Dedifferentiated amniotic fluid mesenchymal stem cell (primary cell): ENCODE data around the gene KIAA1671.
A peak's percentile ranks its signal among the peaks of the same experiment; 100 is the strongest.
"Not testable (repeated sequence)": the region's sequence is repeated elsewhere in the genome, so short reads cannot be mapped to it uniquely, and the experiment has no call there.

Source experiments
- DNase-seq: peaks from one replicate; pipeline ENCODE4 v3.0.0-alpha.2; 2016; ENCODE audit errors: extremely low spot score

Gene KIAA1671

GRCh38 chr22:24951942-24952836 lies at the start of gene KIAA1671:
Gene KIAA1671, plus strand, starts transcription at chr22:24952716. Its CDS starts 75,284 bp downstream, at chr22:25028000.
- DNase-seq = peak; percentile 27

GRCh38 chr22:24905909-24906308 lies 46.6 kb upstream of the KIAA1671 start:
- DNase-seq = no peak

GRCh38 chr22:24907101-24907500 lies 45.4 kb upstream of the KIAA1671 start:
- not testable (repeated sequence) for DNase-seq

GRCh38 chr22:24920029-24920428 lies 32.5 kb upstream of the KIAA1671 start:
- no peak for DNase-seq

- DNase-seq = no peak
These were observed 26.7 kb upstream of the KIAA1671 start for GRCh38 chr22:24925586-24926427.

- DNase-seq = no peak
These were observed 26.1 kb upstream of the KIAA1671 start for GRCh38 chr22:24926428-24926725.

GRCh38 chr22:24926849-24927579 lies 25.5 kb upstream of the KIAA1671 start:
- no peak for DNase-seq

- DNase-seq = no peak
These were observed 24.2 kb upstream of the KIAA1671 start for GRCh38 chr22:24928322-24928721.

- DNase-seq = no peak
These were observed 21.8 kb upstream of the KIAA1671 start for GRCh38 chr22:24930678-24931077.

- DNase-seq = no peak
These were observed 16.6 kb upstream of the KIAA1671 start for GRCh38 chr22:24935771-24936483.

GRCh38 chr22:24937114-24937513 lies 15.4 kb upstream of the KIAA1671 start:
- DNase-seq = no peak

- peak; percentile 38 for DNase-seq
These were observed 13.7 kb upstream of the KIAA1671 start for GRCh38 chr22:24938741-24939341.

- DNase-seq = no peak
These were observed 10.2 kb upstream of the KIAA1671 start for GRCh38 chr22:24942301-24942700.

GRCh38 chr22:24944217-24944937 lies 8.1 kb upstream of the KIAA1671 start:
- no peak for DNase-seq

- no peak for DNase-seq
These were observed 7.1 kb upstream of the KIAA1671 start for GRCh38 chr22:24945430-24945829.

GRCh38 chr22:24947383-24947782 lies 5.1 kb upstream of the KIAA1671 start:
- DNase-seq = no peak

- DNase-seq = no peak
These were observed 4.6 kb upstream of the KIAA1671 start for GRCh38 chr22:24947881-24948280.

GRCh38 chr22:24948356-24949202 lies 3.9 kb upstream of the KIAA1671 start:
- no peak for DNase-seq

GRCh38 chr22:24950272-24950902 lies 2.1 kb upstream of the KIAA1671 start:
- DNase-seq = no peak
